ENCODE measurements around the gene AFG1L.
A peak's percentile ranks its signal among the peaks of the same experiment; 100 is the strongest.
"Not testable (repeated sequence)": the region's sequence is repeated elsewhere in the genome, so short reads cannot be mapped to it uniquely, and the experiment has no call there.

AFG1L gene

GRCh38 chr6:108419474-108419873 lies 124.6 kb downstream of the AFG1L start:
- DNase-seq = no peak

- DNase-seq = no peak
Observed at GRCh38 chr6:108419934-108420609, 125.2 kb downstream of the AFG1L start.

- no peak for DNase-seq
Observed at GRCh38 chr6:108421366-108421765, 126.5 kb downstream of the AFG1L start.

- no peak for DNase-seq
Observed at GRCh38 chr6:108423982-108424705, 129.3 kb downstream of the AFG1L start.

GRCh38 chr6:108425428-108425827 lies 130.6 kb downstream of the AFG1L start:
- DNase-seq = no peak

GRCh38 chr6:108432143-108432542 lies 137.3 kb downstream of the AFG1L start:
- no peak for DNase-seq

GRCh38 chr6:108432792-108433191 lies 137.9 kb downstream of the AFG1L start:
- DNase-seq = peak; percentile 18

GRCh38 chr6:108434222-108434621 lies 139.4 kb downstream of the AFG1L start:
- no peak for DNase-seq

GRCh38 chr6:108435391-108435790 lies 140.5 kb downstream of the AFG1L start:
- DNase-seq = no peak

GRCh38 chr6:108436771-108437170 lies 141.9 kb downstream of the AFG1L start:
- DNase-seq = no peak

GRCh38 chr6:108437821-108438220 lies 143.0 kb downstream of the AFG1L start:
- no peak for DNase-seq

GRCh38 chr6:108438918-108439317 lies 144.1 kb downstream of the AFG1L start:
- no peak for DNase-seq

GRCh38 chr6:108441141-108441540 lies 146.3 kb downstream of the AFG1L start:
- DNase-seq = no peak

GRCh38 chr6:108442770-108443520 lies 148.1 kb downstream of the AFG1L start:
- DNase-seq = no peak

GRCh38 chr6:108446629-108447150 lies 151.8 kb downstream of the AFG1L start:
- DNase-seq = peak; percentile 13

- no peak for DNase-seq
Observed at GRCh38 chr6:108448481-108448880, 153.6 kb downstream of the AFG1L start.

GRCh38 chr6:108449717-108450116 lies 154.9 kb downstream of the AFG1L start:
- DNase-seq = not testable (repeated sequence)

GRCh38 chr6:108451816-108452215 lies 157.0 kb downstream of the AFG1L start:
- DNase-seq = no peak

- no peak for DNase-seq
Observed at GRCh38 chr6:108452711-108453195, 157.9 kb downstream of the AFG1L start.

GRCh38 chr6:108453601-108454185 lies 158.8 kb downstream of the AFG1L start:
- no peak for DNase-seq

GRCh38 chr6:108454356-108454755 lies 159.5 kb downstream of the AFG1L start:
- DNase-seq = no peak

- no peak for DNase-seq
Observed at GRCh38 chr6:108455688-108456087, 160.8 kb downstream of the AFG1L start.

- no peak for DNase-seq
Observed at GRCh38 chr6:108463784-108464183, 168.9 kb downstream of the AFG1L start.

All from NCI-H69 (cell line).